NCI-H1417 (cell line): Measurements from ENCODE around the gene AFM.

ENCODE experiments used
- DNase-seq, 3 experiments: peaks; one replicate each; lab custom pipeline; 2025; lab: John Stamatoyannopoulos, UW

Gene AFM

GRCh38 chr4:73450398-73451004 is 31.0 kb upstream of the AFM start:
- DNase-seq, result peak; percentile 64 to 90 (median 83)

DNA sequence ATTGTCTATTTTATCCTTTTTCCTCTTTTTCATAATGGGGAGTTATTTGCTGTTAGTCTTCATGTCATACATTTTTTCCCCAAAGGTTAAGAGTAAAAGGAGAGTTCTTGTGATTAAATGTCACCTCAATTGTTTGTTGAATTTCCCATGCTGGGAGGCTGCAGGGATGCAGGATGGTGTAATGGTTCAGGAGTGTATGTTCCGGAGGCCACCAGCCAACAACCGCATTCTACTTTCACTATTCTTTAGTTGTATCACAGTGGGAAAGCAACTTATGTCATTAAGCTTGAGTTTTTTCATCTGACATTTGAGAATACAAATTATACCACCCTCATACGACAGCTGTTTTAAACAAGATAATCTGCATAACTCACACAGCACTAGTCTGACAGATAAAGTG is 30.1 kb upstream of the AFM start:
- peak; percentile 18 to 95 (median 68) for DNase-seq

GRCh38 chr4:73451981-73452747 is 29.4 kb upstream of the AFM start:
- DNase-seq, result peak in 1 of 3 experiments; percentile 34

DNA sequence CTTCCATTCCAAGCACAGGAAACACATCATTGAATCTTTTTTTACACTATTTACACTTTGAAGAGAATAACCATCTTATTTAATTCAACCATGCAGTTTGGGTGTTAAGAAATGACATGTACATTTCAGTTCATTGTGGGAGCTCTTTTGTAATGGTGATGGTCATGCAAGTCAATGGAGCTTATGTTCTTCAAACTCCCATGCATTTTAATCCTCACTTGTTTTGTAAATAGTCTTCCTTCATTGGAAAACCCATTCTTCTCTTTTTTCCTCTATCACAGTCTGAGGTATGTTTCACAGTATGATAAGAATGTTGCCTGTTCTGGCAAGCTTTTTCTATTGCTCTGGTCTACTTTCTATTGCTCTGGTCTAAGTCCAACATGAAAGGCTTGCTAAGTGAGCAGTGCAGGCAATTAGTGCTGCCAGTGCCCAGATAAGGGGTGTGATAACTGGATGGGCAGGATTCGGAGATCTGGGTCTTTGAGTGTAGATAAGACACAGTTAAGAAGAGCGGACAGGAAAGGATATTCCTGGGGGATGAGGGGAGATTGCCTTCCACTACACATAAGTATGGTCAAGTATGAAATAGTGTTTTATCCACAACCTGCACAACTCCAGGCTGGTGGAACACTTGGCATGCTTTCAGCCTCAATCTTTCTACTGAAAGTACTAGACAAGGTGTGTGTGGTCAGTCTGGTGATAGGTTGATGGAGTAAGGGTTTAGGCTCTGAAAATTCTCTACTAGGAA is 28.4 kb upstream of the AFM start:
- no peak for DNase-seq

DNA sequence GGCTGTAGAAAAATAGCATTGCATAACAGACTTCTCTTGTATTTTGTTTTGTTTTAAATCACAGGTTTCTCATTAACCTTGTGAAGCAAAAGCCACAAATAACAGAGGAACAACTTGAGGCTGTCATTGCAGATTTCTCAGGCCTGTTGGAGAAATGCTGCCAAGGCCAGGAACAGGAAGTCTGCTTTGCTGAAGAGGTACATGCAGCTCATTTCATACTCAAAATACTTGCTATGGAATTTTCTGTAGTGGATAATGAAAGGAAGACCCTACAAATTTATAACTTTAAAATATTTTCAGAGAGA is 27.9 kb upstream of the AFM start:
- no peak for DNase-seq

- no peak for DNase-seq
Observed at GRCh38 chr4:73454920-73455319, 26.6 kb upstream of the AFM start.

DNA sequence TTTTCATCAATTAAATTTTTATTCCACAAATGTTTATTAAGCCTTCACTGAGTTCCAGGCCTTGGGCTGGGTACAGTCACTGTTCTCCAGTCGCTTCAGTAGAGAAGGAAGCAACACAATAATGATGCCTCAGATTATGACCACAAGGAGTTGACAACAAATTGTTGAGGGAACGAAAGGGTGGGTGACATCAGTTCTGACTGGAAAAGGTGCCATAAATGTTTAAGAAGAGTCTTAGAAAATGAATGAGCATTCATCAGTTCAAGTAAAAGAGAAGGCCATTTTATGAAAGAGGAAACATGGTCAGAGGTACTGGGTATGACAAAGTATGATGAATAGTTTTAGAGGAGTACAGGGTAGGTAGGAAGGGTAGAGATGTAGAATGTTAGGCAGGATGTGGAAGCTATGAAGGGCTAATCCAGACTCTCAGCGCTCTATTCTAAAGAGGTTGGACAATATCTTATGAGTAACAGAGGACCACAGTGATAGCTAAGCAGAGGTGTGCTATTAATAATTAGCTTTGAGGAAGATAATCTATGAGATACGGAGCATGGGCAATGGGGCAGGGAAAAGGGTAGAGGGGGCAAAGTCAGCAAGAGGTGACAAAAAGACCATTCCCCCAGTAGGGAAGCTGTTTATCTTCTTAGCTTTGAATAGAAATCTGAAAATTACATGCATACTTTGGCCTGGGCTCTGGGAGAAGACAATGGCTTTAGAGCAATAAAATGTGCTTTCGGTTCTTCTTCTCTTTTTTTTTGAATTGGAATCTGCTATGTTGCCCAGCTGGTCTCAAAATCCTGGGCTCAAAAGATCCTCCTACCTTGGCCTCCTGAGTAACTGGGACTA is 25.1 kb upstream of the AFM start:
- no peak for DNase-seq

DNA sequence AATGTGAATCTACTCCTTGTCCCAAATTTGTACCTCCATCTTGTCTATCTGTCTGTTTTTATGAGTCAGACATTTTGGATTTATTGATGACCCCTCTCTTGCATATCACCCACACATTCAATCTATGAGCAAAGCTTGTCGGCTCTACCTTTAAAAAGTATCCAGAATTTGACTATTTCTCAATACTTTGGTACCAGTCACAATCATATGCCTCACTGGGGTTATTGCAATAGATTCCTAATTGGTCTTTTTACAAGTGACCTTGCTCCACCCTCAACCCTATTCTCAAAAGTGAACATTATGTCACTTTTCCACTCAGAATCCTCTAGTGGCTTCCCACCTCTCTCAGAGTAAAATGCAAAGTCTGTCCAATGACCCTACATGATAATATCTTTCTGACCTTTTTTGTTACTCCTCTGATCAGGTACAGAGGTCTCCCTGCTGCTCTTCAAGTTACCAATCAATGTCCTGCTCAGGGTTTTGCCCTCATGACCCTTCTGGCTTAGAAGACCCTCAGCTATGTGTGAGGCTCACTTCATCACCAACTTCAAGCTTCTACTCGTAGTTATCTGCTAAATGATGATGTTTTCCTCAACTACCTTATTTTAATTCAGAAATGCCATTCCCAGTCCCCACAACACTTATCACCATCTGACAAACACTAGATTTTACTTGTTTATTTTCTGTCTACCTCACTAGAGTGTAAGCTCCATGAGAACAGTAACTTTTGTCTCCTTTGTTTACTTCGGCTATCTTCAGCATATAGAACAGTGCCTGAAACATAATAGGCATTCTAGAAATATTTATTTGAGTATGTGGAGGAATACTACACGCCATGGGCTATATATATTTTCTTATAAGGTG is 23.1 kb upstream of the AFM start:
- DNase-seq, result no peak

DNA sequence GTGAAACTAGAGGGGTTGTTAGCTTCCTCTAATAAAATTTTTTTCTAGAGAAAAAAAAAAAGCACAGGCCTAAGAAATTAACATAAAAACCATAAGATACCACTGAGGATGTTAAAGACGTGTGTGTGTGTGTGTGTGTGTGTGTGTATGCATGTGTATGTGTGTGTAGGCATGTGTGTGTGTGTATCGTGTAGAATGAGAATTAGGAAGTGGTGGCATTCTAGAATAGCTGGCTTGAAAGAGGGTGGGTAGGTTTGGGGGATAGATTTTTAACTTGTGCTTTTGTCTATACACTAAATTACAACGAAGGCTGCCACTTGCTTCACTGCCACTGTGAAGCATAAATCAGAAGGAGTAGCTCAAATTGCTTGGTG is 22.5 kb upstream of the AFM start:
- no peak for DNase-seq

GRCh38 chr4:73460913-73461522 is 20.5 kb upstream of the AFM start:
- DNase-seq, result no peak

DNA sequence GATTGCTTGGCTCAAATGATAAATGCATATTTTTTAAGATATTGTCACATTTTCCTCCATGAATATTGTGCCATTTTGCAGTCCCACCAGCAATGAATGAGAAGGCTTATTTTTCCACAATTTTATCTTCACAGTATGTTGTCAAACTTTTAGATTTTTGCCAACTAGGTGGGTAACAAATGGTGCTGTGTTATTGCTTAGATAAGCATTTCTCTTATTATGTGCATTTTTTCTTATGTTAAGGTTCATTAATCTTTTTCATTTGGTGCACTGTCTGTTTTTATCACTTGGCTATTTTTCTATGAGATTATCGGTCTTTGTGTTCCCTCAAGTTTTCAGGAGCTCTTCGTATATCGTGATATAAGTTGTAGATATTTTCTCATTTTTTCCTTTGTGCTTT is 13.4 kb upstream of the AFM start:
- no peak for DNase-seq

DNA sequence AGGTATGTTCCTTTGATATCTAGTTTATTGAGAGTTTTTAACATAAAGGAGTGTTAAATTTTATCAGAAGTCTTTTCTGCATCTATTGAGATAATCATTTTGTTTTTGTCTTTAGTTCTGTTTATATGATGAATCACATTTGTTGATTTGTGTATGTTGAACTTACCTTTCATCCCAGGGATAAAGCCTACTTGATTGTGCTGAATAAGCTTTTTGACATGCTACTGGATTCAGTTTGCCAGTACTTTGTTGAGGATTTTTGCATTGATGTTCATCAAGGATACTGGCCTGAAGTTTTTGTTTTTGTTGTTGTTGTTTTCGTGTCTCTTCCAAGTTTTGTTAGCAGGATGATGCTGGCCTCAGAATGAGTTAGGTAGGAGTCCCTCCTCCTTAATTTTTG is 10.8 kb upstream of the AFM start:
- DNase-seq, result no peak

GRCh38 chr4:73477176-73477575 is 4.4 kb upstream of the AFM start:
- DNase-seq, result no peak

DNA sequence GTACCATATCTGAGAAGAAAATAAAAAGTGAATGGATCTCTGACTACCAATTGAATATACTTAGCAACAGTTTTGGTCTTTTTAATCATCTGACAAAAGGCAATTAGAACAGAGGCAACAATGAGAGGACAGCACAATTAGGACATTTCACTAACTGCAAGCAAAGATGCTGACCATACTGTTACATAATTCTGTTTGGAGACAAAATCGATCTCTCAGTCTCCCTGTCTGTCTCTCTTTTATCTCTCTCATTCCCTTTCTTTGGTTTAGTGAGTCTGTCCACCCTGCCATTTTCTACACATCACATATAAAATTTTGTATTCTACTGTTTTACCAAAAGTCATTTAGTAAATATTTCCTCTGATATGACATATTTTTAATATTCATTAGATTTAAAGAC is 2.2 kb upstream of the AFM start:
- no peak for DNase-seq

GRCh38 chr4:73485085-73485484 is 3.5 kb downstream of the AFM start:
- no peak for DNase-seq

- no peak for DNase-seq
Observed at GRCh38 chr4:73485596-73485995, 4.1 kb downstream of the AFM start.

DNA sequence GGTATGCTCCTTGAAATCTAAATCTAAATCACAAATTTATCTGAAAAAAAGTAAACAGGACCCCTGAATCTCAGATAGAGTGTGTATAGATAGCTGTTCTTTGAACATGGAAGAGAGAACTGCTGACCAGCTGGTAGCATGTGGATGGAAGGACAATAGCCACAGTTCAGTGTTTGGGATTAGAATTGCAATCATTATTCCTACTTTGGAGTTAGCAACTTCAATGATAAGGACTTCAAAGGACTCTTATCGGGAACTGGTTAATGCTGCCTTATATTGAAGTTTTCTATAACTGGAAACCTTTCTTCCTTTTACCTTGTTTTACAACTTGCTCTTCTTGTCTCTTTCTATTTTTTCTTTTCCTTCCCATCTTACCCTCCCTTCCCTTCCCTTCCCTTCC is 5.0 kb downstream of the AFM start:
- no peak for DNase-seq

DNA sequence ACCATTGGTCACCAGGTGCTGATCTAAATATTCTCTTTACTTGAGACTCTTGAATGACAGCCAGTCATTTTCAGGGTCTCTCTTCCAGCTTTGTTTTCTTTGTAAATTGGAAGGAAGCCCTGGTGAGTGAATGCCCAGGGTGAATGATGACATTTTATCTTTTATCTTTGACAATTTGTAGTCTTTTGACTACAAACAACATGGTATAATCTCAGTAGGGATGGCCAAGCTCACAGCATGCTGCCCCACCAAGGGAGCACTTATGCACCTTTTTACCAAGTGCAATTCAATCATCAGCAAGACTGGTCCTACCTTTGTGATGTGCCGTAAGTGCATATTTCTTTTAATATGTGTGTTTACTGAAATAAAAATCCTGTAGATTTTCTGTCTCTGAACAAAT is 5.7 kb downstream of the AFM start:
- DNase-seq, result peak in 2 of 3 experiments; percentile 16 to 57

DNA sequence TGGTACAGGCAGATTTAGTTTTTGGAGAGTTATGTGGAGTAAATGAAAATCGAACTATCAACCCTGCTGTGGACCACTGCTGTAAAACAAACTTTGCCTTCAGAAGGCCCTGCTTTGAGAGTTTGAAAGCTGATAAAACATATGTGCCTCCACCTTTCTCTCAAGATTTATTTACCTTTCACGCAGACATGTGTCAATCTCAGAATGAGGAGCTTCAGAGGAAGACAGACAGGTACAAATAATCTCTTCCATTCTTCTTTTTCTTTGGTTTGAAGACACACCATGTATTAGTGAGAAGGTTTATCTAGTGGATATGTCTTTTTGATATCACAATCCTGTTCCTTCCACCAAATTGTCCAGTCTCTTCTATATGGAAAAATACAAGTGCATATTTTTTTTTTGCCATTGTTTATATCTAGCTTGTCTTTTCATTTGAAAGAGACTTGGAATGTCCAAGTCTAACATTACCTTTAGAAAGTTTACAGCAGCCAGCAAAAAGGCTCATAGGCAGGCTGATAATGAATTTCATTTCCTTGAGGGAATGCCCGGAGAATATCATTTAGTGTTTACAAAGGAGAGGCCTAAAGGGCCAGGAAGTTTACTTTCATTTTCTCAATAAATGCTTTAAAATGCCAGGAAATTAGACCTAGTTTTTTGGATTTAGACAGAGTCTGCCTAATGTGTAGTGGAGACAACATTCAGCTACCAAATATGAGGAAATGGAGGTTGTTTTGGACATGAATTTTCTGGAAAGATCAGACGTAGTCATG is 18.6 kb downstream of the AFM start:
- DNase-seq, result no peak

DNA sequence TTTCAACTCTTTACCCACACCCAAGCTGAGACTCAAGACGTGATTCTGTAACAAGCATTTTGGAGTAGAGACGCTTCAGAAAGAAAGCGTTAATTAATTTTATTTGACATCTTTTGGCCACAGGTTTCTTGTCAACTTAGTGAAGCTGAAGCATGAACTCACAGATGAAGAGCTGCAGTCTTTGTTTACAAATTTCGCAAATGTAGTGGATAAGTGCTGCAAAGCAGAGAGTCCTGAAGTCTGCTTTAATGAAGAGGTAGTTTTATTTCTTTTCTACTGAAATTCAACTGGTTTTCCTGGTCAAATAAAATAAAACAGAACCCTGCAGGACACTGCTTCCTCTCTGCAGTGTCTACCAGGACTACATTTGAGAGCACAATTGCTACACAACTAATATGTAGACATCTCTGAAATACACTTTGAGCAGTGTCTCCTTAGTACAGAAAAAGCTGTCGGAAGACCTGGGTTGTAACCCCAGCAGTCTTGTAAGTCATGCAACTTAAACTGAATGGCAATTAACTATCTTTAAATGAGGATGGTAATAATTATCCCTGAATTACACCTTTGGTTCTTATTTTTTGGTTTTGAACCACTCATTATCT is 20.2 kb downstream of the AFM start:
- no peak for DNase-seq
